HuH-7 (cell line): Measurements from ENCODE around the gene CAPN9.
A peak's percentile ranks its signal among the peaks of the same experiment; 100 is the strongest.

ENCODE experiments used
- DNase-seq: peaks from one replicate; pipeline ENCODE4 v3.0.0; 2011; ENCODE audit warnings: low spot score

Gene CAPN9

GRCh38 chr1:230800891-230801840 lies 54.0 kb downstream of the CAPN9 start:
- DNase-seq, result no peak

DNA sequence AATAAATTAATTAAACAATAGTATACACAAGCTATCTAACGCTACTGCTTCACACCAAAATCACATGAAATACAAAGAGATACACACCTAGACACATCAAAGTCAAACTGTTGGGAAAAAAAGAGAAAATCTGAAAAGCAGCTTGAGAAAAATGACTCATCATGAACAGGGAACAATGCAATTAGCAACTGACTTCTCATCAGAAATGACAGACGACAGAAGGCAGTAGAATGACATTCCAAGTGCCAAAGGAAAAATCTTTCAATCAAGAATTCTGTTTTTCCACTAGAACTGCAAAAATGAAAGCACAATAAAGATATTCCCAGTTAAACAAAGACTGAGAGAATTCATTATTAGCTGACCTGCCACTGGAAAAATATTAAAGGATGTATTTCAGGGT lies 57.2 kb downstream of the CAPN9 start:
- DNase-seq, result no peak

DNA sequence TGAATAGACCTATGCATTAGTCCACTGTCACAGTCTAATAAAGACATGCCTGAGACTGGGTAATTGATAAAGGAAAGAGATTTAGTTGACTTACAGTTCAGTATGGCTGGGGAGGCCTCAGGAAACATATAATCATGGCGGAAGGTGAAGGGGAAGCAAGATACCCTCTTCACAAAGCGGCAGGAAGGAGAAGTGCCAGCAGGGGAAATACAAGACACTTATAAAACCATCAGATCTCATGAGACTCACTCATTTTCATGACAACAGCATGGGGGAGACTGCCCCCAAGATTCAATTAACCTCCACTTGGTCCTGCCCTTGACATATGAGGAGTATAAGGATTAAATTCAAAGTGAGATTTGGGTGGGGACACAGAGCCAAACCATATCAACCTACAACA lies 59.4 kb downstream of the CAPN9 start:
- DNase-seq, result no peak

DNA sequence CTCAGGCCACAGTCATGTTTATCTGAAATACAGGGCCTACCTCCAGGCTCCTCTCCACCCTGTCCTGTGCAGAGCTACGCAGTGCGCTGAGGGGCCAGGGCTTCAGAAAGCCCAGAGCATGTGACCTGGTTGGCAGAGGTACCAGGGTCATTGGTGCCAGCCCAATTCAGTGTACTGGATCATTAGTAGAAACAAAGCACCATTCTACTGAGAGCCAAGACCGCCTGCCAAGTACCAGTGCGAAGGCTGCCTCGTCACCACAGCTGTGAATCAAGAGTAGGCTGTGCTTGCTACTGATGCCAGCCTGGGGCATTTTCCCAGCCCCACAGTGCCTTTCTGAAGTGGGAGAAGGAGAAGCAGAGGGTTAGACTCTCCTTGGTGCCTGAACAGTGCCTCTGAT lies 59.8 kb downstream of the CAPN9 start:
- DNase-seq, result no peak

- DNase-seq, result no peak
Observed at GRCh38 chr1:230807561-230808280, 60.5 kb downstream of the CAPN9 start.

GRCh38 chr1:230808281-230808872 lies 61.2 kb downstream of the CAPN9 start:
- DNase-seq, result no peak

DNA sequence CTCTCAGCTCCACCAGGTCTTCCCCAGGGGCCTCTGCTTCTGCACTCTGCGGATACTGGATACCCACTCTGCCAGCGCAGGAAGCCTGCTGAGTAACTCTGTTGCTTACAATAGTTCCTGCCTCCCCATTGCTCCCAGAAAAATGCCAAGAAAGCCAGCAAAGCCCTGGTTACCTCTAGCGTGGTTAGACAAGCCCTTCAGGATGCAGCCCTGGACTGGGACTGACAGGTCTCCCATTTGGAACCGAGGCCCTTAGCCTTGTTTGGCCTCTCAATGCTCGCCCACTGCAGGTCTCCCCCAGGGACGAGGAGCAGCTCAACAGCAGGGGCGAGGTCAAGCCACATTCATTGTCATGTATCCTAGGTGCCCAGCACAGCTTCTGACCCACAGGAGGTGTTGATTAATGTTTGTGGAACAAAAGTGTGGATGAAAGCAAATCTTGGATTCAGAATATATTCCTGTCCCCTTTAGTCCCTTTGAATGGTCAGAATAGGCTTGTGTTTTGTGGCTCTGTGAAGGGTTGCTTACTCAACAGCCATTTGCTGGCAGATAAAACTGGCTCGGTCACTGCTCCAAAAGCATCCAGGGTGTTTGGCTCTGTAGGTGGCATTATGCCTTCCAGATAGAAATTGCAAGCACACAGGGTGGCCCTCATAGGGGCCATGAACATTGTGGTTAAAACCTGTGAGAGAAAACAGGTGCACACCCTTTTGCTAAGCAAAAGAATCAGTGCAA lies 62.2 kb downstream of the CAPN9 start:
- DNase-seq, result no peak

DNA sequence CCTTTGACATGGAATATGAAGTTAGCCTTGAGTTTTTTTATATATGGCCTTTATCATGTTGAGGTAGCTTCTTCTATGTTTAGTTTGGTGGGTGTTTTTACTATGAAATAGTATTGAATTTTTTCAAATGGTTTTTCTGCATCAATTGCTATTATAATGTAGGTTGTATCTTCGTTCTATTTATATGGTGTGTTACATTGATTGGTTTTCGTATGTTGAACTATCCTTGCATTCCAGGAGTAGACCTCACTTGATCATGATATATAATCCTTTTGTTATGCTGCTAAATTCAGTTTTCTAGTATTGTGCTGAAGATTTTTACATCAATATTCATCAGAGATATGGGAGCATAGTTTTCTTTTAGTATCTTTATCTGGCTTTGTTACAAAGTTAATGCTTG lies 65.4 kb downstream of the CAPN9 start:
- no peak for DNase-seq

DNA sequence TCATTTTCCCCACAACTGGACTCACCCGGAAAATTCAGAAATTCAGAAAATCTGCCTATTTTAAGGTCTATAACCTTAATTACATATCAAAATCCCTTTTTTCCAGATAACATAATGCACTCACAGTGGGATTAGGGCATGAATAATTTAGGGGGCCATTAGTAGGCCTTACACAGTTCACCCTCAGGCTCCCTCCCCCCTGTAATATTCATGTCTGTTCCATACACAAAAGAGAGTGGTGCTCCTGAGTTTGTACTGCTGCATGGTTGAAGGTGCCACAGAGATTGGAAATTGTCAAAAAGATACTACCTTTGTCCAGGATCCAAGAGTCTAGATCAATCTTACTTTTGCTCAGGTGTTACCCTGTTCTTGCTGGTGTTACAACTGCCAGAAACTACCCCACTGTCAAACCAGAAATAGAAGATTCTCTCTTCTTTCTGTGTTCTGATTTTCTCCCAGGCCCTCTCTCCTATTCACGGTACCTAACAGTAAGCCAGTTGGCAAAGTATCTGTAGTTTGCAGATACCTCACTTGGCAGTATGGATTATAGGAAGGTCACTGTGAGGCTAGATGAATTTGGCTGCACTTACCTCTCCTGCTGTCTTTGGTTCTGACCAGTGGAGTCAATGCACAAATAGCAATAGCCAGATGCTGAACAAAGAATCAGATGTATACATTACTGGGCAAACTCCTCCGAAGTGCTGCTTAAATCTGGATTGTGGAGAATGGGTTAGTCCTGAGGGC lies 67.9 kb downstream of the CAPN9 start:
- no peak for DNase-seq

DNA sequence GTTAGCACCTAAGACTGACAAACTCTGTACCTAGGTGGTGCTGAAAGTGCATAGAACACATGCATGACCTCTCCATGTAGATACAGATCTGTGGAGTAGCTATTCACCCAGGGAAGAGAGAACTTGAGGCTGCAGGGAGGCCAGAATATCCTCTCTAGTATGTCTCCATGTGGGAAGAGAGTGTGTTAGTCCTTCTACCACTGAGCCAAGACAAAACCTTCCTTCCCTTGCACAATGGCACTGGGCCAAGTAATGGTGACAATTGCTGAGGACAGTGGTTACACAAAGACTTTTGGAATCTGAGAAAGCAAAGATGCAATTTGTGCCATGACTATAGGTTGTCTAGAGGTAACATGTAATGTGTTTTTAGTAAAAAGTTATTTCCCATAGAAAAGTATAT lies 68.8 kb downstream of the CAPN9 start:
- no peak for DNase-seq

DNA sequence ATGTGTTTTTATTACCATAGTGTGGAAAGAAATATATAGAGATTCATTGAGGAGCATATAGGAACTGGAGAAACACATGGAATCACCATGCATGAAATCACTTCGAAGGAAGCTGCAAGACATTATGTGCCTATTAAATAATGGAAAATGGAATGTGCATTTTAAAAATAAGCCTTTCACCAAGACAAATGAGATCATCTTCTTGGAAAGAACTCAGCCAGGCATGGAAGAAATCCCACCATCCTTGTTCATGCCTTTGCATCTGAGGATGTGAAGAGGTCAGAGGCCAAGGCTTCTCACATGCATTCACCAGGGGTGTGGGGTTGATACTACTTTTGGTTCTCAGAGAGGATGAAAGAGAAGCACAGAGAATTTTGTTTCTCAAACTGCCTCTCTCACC lies 71.2 kb downstream of the CAPN9 start:
- DNase-seq, result no peak

- DNase-seq, result no peak
Observed at GRCh38 chr1:230818901-230819300, 71.7 kb downstream of the CAPN9 start.

DNA sequence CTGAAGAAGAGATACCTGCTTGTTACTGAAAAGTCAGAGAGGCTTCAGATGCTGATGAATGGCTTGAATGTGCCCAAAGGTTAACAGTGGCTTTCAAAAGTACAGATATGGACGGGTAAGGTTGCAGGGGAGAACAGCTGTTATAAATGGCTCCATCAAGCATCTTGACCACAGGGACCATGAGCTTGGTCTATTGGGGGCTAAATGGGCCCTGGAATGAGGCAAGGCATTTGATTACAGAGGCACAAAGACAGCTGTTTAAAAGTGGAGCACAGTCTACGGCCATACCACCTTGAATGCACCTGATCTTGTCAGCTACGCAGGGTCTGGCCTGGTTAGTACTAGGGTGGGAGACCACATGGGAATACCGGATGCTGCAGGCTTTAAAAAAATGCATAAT lies 72.8 kb downstream of the CAPN9 start:
- DNase-seq, result no peak

- DNase-seq, result no peak
Observed at GRCh38 chr1:230820568-230820967, 73.4 kb downstream of the CAPN9 start.

DNA sequence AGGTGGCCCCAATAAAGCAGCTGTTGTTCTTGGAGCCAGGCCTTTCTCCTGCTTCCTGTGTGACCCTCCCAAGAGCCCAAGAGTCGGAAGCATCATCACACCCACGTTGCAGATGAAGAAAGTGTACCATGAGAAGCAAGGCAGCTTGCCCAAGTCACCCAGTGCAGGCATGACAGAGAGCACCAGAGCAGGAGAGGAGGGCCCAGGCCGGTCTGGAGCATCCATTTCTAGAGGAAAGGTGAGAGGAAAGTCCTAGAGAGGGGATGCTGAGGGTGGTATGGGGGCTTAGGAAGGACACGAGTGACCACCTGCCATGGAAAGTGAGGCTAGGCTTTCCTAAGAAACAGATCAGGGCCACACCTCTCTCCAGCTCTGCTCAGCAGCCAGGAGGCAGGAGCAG lies 74.2 kb downstream of the CAPN9 start:
- no peak for DNase-seq

- DNase-seq, result no peak
Observed at GRCh38 chr1:230822092-230822581, 74.9 kb downstream of the CAPN9 start.

GRCh38 chr1:230823426-230823825 lies 76.2 kb downstream of the CAPN9 start:
- no peak for DNase-seq

- no peak for DNase-seq
Observed at GRCh38 chr1:230823931-230824381, 76.8 kb downstream of the CAPN9 start.

DNA sequence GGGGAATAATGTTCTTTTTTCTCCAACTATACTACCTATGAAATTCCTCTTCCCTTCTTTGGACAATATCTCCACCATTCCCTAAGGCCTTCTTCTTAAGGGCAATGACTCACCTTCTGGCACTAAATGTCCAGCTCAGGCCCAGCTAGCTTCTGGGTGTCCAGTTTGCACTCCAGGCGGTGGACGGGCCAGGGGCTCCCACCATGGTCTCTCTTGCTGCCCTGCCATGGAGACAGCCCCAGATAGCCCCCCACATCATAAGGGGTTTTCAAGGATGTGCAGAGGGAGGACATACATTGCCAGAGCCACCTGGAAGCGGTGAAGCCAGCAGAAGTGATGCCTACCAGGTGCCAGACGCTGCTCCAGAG lies 77.3 kb downstream of the CAPN9 start:
- no peak for DNase-seq

DNA sequence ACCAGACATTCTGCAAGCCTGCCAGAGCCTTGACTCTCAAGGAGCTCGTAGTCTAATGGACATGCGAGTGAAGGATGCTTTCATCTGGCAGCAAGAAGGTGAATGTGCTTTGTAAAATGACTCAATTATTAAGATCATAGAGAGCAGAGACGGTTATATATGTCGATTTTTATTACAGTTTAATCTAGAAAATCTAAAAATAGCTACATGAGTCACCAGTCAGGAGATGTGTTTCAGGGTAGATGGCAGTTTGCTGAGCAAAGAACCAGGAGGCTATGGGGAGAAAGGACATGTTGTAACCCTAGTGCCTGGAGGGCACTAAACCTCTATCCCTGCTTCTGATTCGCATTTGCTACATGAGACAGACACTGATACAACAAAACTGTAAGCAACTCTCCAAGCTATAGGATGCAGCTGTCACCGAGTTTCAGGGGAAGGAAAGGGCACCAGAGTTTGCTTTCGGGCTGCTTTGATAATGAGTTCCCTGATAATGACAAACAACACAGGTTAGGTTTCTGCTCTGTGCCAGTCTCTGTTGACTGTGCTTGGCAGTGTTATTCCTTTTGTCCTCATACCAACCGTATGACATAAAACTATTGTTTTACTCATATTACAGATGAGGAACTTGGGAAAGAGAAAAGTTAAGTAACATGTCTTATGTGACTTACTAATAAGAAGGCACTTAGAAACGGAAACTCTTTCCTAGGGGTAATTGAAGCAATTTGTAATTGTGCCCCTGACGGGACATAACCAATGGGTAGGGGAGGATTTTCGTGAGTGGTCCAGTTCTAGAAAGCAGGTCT lies 77.9 kb downstream of the CAPN9 start:
- no peak for DNase-seq

- DNase-seq, result peak; percentile 37
Observed at GRCh38 chr1:230825761-230826160, 78.6 kb downstream of the CAPN9 start.
